Keratinocyte (primary cell): Measurements from ENCODE around the gene CGRRF1. TPM values are rescaled to one million over a fixed set of nuclear protein-coding genes. Genes with fewer than 3 reads are reported as not detected.
A peak's percentile ranks its signal among the peaks of the same experiment; 100 is the strongest.

ENCODE experiments used
- DNase-seq: peaks from one replicate; pipeline ENCODE4 v3.0.0-alpha.2; 2011; ENCODE audit warnings: low read depth, missing footprints, low spot score
- FAIRE-seq: peaks from 2 replicates; lab custom pipeline; 2011; peaks lifted over from hg19 to GRCh38; lab: Jason Lieb, UNC
- H2AFZ ChIP-seq: 2 replicates; pipeline ENCODE4 v1.6.0; 2012; ENCODE audit warnings: low read length, control low read depth, inconsistent platforms; ENCODE audit not compliant: control insufficient read depth
- H3K27ac ChIP-seq: 2 replicates; pipeline ENCODE4 v1.5.1; 2011; ENCODE audit warnings: low read length; ENCODE audit not compliant: control insufficient read depth, insufficient read depth
- H3K27me3 ChIP-seq: 3 replicates; pipeline ENCODE4 v1.6.0; 2011; ENCODE audit warnings: low read length; ENCODE audit not compliant: control insufficient read depth, insufficient read depth; ENCODE audit errors: extremely low read depth
- H3K36me3 ChIP-seq, 2 experiments: 2 replicates in 1 of 2; 3 replicates in 1 of 2; pipeline ENCODE4 v1.5.1; 2011; ENCODE audit warnings: low read length in 2 of 2, mild to moderate bottlenecking in 1 of 2; ENCODE audit not compliant: control insufficient read depth in 2 of 2, insufficient read depth in 2 of 2; ENCODE audit errors: extremely low read depth in 1 of 2
- H3K4me1 ChIP-seq: 3 replicates; pipeline ENCODE4 v1.5.1; 2011; ENCODE audit warnings: low read length; ENCODE audit not compliant: control insufficient read depth, insufficient read depth; ENCODE audit errors: extremely low read depth
- H3K4me2 ChIP-seq: 3 replicates; pipeline ENCODE4 v1.6.0; 2011; ENCODE audit warnings: low read depth, low read length; ENCODE audit not compliant: control insufficient read depth, insufficient read depth; ENCODE audit errors: extremely low read depth
- H3K4me3 ChIP-seq, 3 experiments: fragments of 200-600 bp in 1 of 3; sonication (generic) in 1 of 3; 2 replicates in 2 of 3; 3 replicates in 1 of 3; pipeline ENCODE4 v1.5.1; 2011 to 2016; ENCODE audit warnings: low read length in 3 of 3, mild to moderate bottlenecking in 3 of 3, control low read depth in 2 of 3, inconsistent platforms in 1 of 3, low read depth in 1 of 3, mixed read lengths in 1 of 3, mixed run types in 1 of 3, moderate library complexity in 1 of 3; ENCODE audit not compliant: control insufficient read depth in 2 of 3, insufficient read depth in 2 of 3; ENCODE audit errors: extremely low read depth in 1 of 3
- H3K79me2 ChIP-seq: 2 replicates; pipeline ENCODE4 v1.6.0; 2012; ENCODE audit warnings: low read length; ENCODE audit not compliant: control insufficient read depth, insufficient read depth
- H3K9ac ChIP-seq: 3 replicates; pipeline ENCODE4 v1.6.0; 2011; ENCODE audit warnings: low read length; ENCODE audit not compliant: control insufficient read depth, insufficient read depth; ENCODE audit errors: extremely low read depth
- H3K9me1 ChIP-seq: 3 replicates; pipeline ENCODE4 v1.6.0; 2011; ENCODE audit warnings: low read length; ENCODE audit not compliant: control insufficient read depth, insufficient read depth; ENCODE audit errors: extremely low read depth
- H3K9me3 ChIP-seq: 2 replicates; pipeline ENCODE4 v1.5.1; 2012; ENCODE audit warnings: low read depth, low read length; ENCODE audit not compliant: control insufficient read depth
- H4K20me1 ChIP-seq: 3 replicates; pipeline ENCODE4 v1.6.0; 2011; ENCODE audit warnings: low read length; ENCODE audit not compliant: control insufficient read depth, insufficient read depth; ENCODE audit errors: extremely low read depth
- EZH2 ChIP-seq: IDR thresholded peaks from one replicate; pipeline ENCODE4 v1.6.1; 2012; ENCODE audit warnings: inconsistent platforms, mild to moderate bottlenecking, low read length, moderate library complexity
- dilution Hi-C: fragments of 300-500 bp; cut with MboI; formaldehyde crosslinking; loops from one replicate; pipeline ENCODE4 v1.7.0; 2020; ENCODE audit warnings: low sequenced_read_pairs; ENCODE audit not compliant: extremely low pct_ligation_motif_present
- polyA plus RNA-seq, 5 experiments: library from polyadenylated mRNA; depleted of rRNA in 3 of 5; stranded (reverse) in 3 of 5; stranded (forward) in 1 of 5; unstranded in 1 of 5; fragments of >200 nt; gene quantifications; 1 replicate in 1 of 5; 2 replicates in 3 of 5; 3 replicates in 1 of 5; pipeline versions ENCODE4 v1.2.1 to v1.2.3, GENCODE V29; 2011 to 2012; ENCODE audit warnings: missing spikeins in 2 of 5, low read depth in 1 of 5, low replicate concordance in 1 of 5
- TF ChIP-seq, protein P1 (sequence below), 3 experiments: IDR thresholded peaks in 1 of 3; conservative IDR thresholded peaks in 1 of 3; optimal IDR thresholded peaks in 1 of 3; 2 replicates in 2 of 3; 3 replicates in 1 of 3; pipeline versions ENCODE3 to v1.5.1; 2011; ENCODE audit warnings: low read length in 3 of 3, mild to moderate bottlenecking in 3 of 3, moderate library complexity in 2 of 3, control low read depth in 1 of 3, inconsistent platforms in 1 of 3; ENCODE audit not compliant: insufficient read depth in 2 of 3; ENCODE audit errors: extremely low read depth in 1 of 3

CGRRF1 gene
- polyA plus RNA-seq, 1 donor (not counting 4 experiments of a cell fraction or from before 2014, with no cell fraction given), result 19.5 TPM

DNA sequence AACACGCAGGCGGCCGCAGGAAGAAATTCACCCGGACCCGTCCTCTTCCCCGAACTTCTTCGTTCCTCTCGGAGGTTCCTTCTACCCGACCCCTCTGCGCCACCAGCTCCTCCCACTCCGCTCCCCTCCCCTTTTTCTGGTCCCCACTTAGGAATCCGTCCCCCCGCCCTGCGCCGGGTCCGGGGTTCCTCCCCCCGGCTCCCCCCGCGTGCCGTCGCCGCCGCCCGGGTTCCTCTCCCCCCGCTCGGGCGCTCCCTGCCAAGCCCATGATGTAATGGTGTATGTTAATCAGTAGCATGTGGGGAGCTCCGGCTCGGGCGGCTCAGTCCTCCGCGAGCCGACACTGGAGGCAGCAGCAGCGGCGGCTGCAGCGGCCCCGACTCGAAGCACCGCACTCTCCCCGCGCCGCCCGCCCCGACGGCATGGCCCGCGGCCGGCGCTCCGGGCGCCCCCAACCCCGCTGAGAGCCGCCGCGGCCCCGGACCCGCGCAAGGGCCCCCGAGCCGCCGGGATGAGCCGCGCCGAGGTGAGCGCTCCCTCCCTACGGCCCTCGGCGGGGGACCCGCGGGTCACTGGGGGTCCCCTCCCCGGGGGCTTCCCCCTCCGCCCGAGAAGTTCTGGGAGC is 56.2 kb downstream of the CGRRF1 start:
- dilution Hi-C loops, result no loop called here
- Histone ChIP-seq H3K79me2 (peaks cover 34% of the 10 kb centered on the region), H4K20me1 (no peaks in the 10 kb centered on the region), H3K9me3 (no peaks in the 10 kb centered on the region), H3K4me2 (peak overlapping the region; percentile 95), H3K27ac (peak overlapping the region; percentile 78), H3K9me1 (no peaks in the 10 kb centered on the region), H3K4me3 (peak overlapping the region; percentile 76 to 91 (median 85)), H2AFZ (peak overlapping the region; percentile 76), H3K9ac (peak overlapping the region; percentile 90), H3K36me3 (peaks cover 1 to 6% of the 10 kb centered on the region in 2 experiments), H3K27me3 (no peaks in the 10 kb centered on the region), H3K4me1 (peaks cover 33% of the 10 kb centered on the region)
- no peak for TF ChIP-seq EZH2
- TF ChIP-seq, protein P1, sequence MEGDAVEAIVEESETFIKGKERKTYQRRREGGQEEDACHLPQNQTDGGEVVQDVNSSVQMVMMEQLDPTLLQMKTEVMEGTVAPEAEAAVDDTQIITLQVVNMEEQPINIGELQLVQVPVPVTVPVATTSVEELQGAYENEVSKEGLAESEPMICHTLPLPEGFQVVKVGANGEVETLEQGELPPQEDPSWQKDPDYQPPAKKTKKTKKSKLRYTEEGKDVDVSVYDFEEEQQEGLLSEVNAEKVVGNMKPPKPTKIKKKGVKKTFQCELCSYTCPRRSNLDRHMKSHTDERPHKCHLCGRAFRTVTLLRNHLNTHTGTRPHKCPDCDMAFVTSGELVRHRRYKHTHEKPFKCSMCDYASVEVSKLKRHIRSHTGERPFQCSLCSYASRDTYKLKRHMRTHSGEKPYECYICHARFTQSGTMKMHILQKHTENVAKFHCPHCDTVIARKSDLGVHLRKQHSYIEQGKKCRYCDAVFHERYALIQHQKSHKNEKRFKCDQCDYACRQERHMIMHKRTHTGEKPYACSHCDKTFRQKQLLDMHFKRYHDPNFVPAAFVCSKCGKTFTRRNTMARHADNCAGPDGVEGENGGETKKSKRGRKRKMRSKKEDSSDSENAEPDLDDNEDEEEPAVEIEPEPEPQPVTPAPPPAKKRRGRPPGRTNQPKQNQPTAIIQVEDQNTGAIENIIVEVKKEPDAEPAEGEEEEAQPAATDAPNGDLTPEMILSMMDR (optimal IDR thresholded peaks at IDR 0.05 in 1 of 3, IDR thresholded peaks at IDR 0.05 in 1 of 3, conservative IDR thresholded peaks at IDR 0.05 in 1 of 3; ENCODE audit: extremely low read depth in 1 of 3, insufficient read depth in 2 of 3, low read length in 3 of 3), result no peak
- DNase-seq, result no peak
- FAIRE-seq, result no peak

DNA sequence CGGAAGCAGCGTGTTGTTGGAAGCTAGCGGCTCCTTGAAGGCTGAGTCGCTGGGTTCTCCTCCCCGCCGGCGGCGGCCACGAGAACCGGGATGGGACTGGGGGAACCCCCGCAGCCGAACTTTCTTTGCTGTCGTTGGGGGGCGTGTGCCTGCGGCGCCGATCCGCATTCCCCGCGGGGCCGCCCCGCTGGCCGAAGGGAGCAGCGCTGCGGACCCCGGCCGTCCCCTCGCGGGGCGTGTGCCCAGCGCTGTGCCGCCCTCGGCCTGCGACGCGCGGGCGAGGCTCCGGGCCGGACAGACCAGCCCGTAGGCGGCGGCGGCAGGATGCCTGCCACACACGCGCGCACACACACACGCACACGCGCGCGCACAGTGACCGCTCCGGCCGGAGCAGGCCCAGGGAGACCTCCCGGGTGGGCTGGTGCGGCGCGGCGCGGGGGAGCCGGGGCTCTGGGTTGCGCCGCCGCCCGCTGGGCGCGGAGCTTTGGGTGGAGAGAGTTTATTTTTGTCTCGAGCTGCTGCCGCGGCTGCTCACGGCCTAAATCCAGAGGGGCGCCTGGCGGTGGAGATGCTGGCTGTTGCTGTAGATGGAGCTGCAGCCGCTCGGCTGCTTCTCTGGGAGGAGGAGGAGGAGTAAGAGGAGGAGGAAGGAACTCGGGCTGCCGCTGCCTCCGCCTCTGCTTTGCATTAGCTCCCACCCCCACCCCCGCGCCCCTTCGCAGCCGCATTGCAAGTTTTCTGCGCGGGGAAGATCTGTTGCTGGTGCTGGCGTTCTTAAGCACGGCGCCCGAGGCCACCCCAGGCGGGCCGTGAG is 56.9 kb downstream of the CGRRF1 start, which contains the start of gene SAMD4A:
TSS of gene SAMD4A (plus strand) at position 719 of the 814 bp plus-strand sequence. CDS start 789 bp downstream, outside the sequence.
- H3K4me1 ChIP-seq, result peaks cover 40% of the 10 kb centered on the region
- H3K36me3 ChIP-seq, result peaks cover 1 to 6% of the 10 kb centered on the region in 2 experiments
- TF ChIP-seq, protein P1 (optimal IDR thresholded peaks at IDR 0.05 in 1 of 3, IDR thresholded peaks at IDR 0.05 in 1 of 3, conservative IDR thresholded peaks at IDR 0.05 in 1 of 3; ENCODE audit: extremely low read depth in 1 of 3, insufficient read depth in 2 of 3, low read length in 3 of 3), result peak in 2 of 3 experiments; percentile 36 to 50
- TF ChIP-seq EZH2, result no peak
- peaks cover 41% of the 10 kb centered on the region for H3K79me2 ChIP-seq
- no peaks in the 10 kb centered on the region for H4K20me1 ChIP-seq
- H3K27me3 ChIP-seq, result no peaks in the 10 kb centered on the region
- H3K4me3 ChIP-seq, result peak within 1 kb of the TSS; percentile 76 to 91 (median 85)
- dilution Hi-C loops, result no loop called here
- no peaks in the 10 kb centered on the region for H3K9me3 ChIP-seq
- peak within 1 kb of the TSS; percentile 90 for H3K9ac ChIP-seq
- no peak for FAIRE-seq
- H3K9me1 ChIP-seq, result no peaks in the 10 kb centered on the region
- no peak within 1 kb of the TSS for H2AFZ ChIP-seq
- peak within 1 kb of the TSS; percentile 78 for H3K27ac ChIP-seq
- peak within 1 kb of the TSS; percentile 95 for H3K4me2 ChIP-seq
- no peak for DNase-seq
